Measurements from ENCODE around the gene LMOD1. TPM values are rescaled to one million over a fixed set of nuclear protein-coding genes. Genes with fewer than 3 reads are reported as not detected.

The LMOD1 gene
- polyA plus RNA-seq, 1 experiment, result 112 TPM

GRCh38 chr1:201958348-201958747 lies 12.0 kb upstream of the LMOD1 start:
- DNase-seq (ENCODE audit: low read depth), result no peak
- no peaks in the 10 kb centered on the region for H3K27me3 ChIP-seq (ENCODE audit: control insufficient read depth, insufficient read depth, low read length)
- peaks cover 10% of the 10 kb centered on the region for H3K36me3 ChIP-seq (ENCODE audit: control insufficient read depth, insufficient read depth, low read length)
- ChIA-PET CTCF (interaction anchor here (0.9 to 2.2 kb wide), 2 partner anchors 62 to 75 kb away, joined by 4 to 18 read pairs; no protein-coding TSS in a partner anchor), POLR2A (no interaction called here)
- no peak for TF ChIP-seq CTCF (IDR thresholded peaks at IDR 0.05; ENCODE audit: insufficient read depth, low read depth, low read length)
- no peak overlapping the region for H3K4me3 ChIP-seq (ENCODE audit: low read depth, low read length)

GRCh38 chr1:201955729-201956143 lies 9.4 kb upstream of the LMOD1 start:
- no peak for DNase-seq (ENCODE audit: low read depth)
- Histone ChIP-seq H3K4me3 (ENCODE audit: low read depth, low read length) (peak overlapping the region; percentile 95), H3K36me3 (ENCODE audit: control insufficient read depth, insufficient read depth, low read length) (peaks cover 6% of the 10 kb centered on the region; the same call in 1 of the 2 replicates), H3K27me3 (ENCODE audit: control insufficient read depth, insufficient read depth, low read length) (no peaks in the 10 kb centered on the region)
- POLR2A ChIA-PET, result interaction anchor here (1.0 kb wide), 1 partner anchor 51 kb away, joined by 3 read pairs; no protein-coding TSS in a partner anchor
- CTCF ChIA-PET, result interaction anchor here (0.7 to 4.5 kb wide), 5 partner anchors 9 to 73 kb away, joined by 3 to 26 read pairs (median 3); partner anchors contain the start of gene LMOD1
- TF ChIP-seq CTCF (IDR thresholded peaks at IDR 0.05; ENCODE audit: insufficient read depth, low read depth, low read length), result no peak

GRCh38 chr1:201955009-201955728 lies 8.8 kb upstream of the LMOD1 start, which contains the start of gene TIMM17A:
TIMM17A (plus strand) TSS chr1:201955503; CDS start chr1:201955527, 24 bp downstream.
- ChIA-PET POLR2A (interaction anchor here (0.6 to 1.0 kb wide), 3 partner anchors 10 to 61 kb away, joined by 3 to 12 read pairs (median 4); no protein-coding TSS in a partner anchor), CTCF (interaction anchor here (0.7 to 4.5 kb wide), 5 partner anchors 9 to 72 kb away, joined by 3 to 26 read pairs (median 3); partner anchors contain the start of gene LMOD1)
- no peak for TF ChIP-seq CTCF (IDR thresholded peaks at IDR 0.05; ENCODE audit: insufficient read depth, low read depth, low read length)

GRCh38 chr1:201954263-201955008 lies 8.1 kb upstream of the LMOD1 start:
- POLR2A ChIA-PET, result interaction anchor here (0.7 to 1.0 kb wide), 2 partner anchors 50 to 60 kb away, joined by 3 to 12 read pairs; no protein-coding TSS in a partner anchor

More at GRCh38 chr1:201955009-201955728, 8.8 kb upstream of the LMOD1 start, which contains the start of gene TIMM17A:
- peak within 1 kb of the TSS; percentile 95 for H3K4me3 ChIP-seq (ENCODE audit: low read depth, low read length)
- H3K27me3 ChIP-seq (ENCODE audit: control insufficient read depth, insufficient read depth, low read length), result no peaks in the 10 kb centered on the region
- peak; percentile 95 for DNase-seq (ENCODE audit: low read depth)
- peaks cover 6% of the 10 kb centered on the region; the same call in 1 of the 2 replicates for H3K36me3 ChIP-seq (ENCODE audit: control insufficient read depth, insufficient read depth, low read length)

More at GRCh38 chr1:201954263-201955008, 8.1 kb upstream of the LMOD1 start:
- CTCF ChIA-PET, result interaction anchor here (2.0 to 4.5 kb wide), 2 partner anchors 8 to 59 kb away, joined by 7 to 26 read pairs; partner anchors contain the start of gene LMOD1
- no peak for TF ChIP-seq CTCF (IDR thresholded peaks at IDR 0.05; ENCODE audit: insufficient read depth, low read depth, low read length)
- Histone ChIP-seq H3K4me3 (ENCODE audit: low read depth, low read length) (peak overlapping the region; percentile 95), H3K27me3 (ENCODE audit: control insufficient read depth, insufficient read depth, low read length) (no peaks in the 10 kb centered on the region), H3K36me3 (ENCODE audit: control insufficient read depth, insufficient read depth, low read length) (peaks cover 6% of the 10 kb centered on the region; the same call in 1 of the 2 replicates)
- no peak for DNase-seq (ENCODE audit: low read depth)
